GM12874 (cell line): ENCODE results near the gene DHRS2.

Experiments
- CTCF ChIP-seq: IDR thresholded peaks from 2 replicates; pipeline ENCODE4 v1.5.1; 2011; ENCODE audit warnings: low read depth, mild to moderate bottlenecking, control low read depth, low read length, moderate library complexity; ENCODE audit not compliant: insufficient read depth

Gene DHRS2

GRCh38 chr14:23675906-23676305, 39.7 kb downstream of the DHRS2 start:
- TF ChIP-seq CTCF: no peak

GRCh38 chr14:23681337-23681736, 45.2 kb downstream of the DHRS2 start:
- TF ChIP-seq CTCF: no peak

GRCh38 chr14:23692416-23692815, 56.3 kb downstream of the DHRS2 start:
- TF ChIP-seq CTCF: no peak

- no peak for TF ChIP-seq CTCF
Observed at GRCh38 chr14:23693252-23693775, 57.1 kb downstream of the DHRS2 start.

- TF ChIP-seq CTCF: no peak
Observed at GRCh38 chr14:23694085-23694948, 58.2 kb downstream of the DHRS2 start.
